BLaER1 treated with 17β-estradiol and CSF1 and Interleukin-3, amounts not matched to agents 10 nM and 100 nM (cell line): ENCODE results near the gene ZNF391.
"Not testable (repeated sequence)": the region's sequence is repeated elsewhere in the genome, so short reads cannot be mapped to it uniquely, and the experiment has no call there.

Experiments used
- H3K27ac ChIP-seq, 11 experiments: shearing (Covaris generic); formaldehyde crosslinking; 2 replicates each; pipeline ENCODE4 v1.8.1; 2022
- H3K27me3 ChIP-seq, 11 experiments: shearing (Covaris generic); formaldehyde crosslinking; 2 replicates each; pipeline ENCODE4 v1.8.1; 2022
- H3K36me3 ChIP-seq, 11 experiments: shearing (Covaris generic); formaldehyde crosslinking; 2 replicates each; pipeline ENCODE4 v1.8.1; 2022
- H3K4me1 ChIP-seq, 10 experiments: shearing (Covaris generic); formaldehyde crosslinking; 2 replicates each; pipeline ENCODE4 v1.8.1; 2022
- H3K4me2 ChIP-seq, 11 experiments: shearing (Covaris generic); formaldehyde crosslinking; 2 replicates each; pipeline ENCODE4 v1.8.1; 2022
- H3K4me3 ChIP-seq, 10 experiments: shearing (Covaris generic); formaldehyde crosslinking; 2 replicates each; pipeline ENCODE4 v1.8.1; 2022
- H3K9ac ChIP-seq, 11 experiments: shearing (Covaris generic); formaldehyde crosslinking; 2 replicates each; pipeline ENCODE4 v1.8.1; 2022
- H3K9me3 ChIP-seq, 11 experiments: shearing (Covaris generic); formaldehyde crosslinking; replicated peaks in 1 of 11; 2 replicates each; pipeline ENCODE4 v1.8.1; 2022
- H4K20me1 ChIP-seq, 11 experiments: shearing (Covaris generic); formaldehyde crosslinking; 2 replicates each; pipeline ENCODE4 v1.8.1; 2022
- Cebpa-rat ChIP-seq, 11 experiments: shearing (Covaris generic); IDR thresholded peaks; 2 replicates each; pipeline ENCODE4 v1.8.1; 2022

Gene ZNF391

GRCh38 chr6:27388293-27389197 is at the start of gene ZNF391:
Gene ZNF391, plus strand, starts transcription at chr6:27388759. Its CDS starts 11,612 bp downstream, at chr6:27400371.
- Histone ChIP-seq H3K9ac (peak within 1 kb of the TSS; percentile 73 to 83 (median 80)), H3K27ac (peak within 1 kb of the TSS; percentile 43 to 79 (median 75)), H3K36me3 (no peaks in the 10 kb centered on the region), H3K4me1 (peaks cover 0 to 5% (median 0%) of the 10 kb centered on the region in 10 experiments; a peak in 3 of 20 replicates), H4K20me1 (no peaks in the 10 kb centered on the region), H3K4me3 (peak within 1 kb of the TSS; percentile 59 to 75 (median 68)), H3K4me2 (peak within 1 kb of the TSS; percentile 60 to 75 (median 70)), H3K27me3 (no peaks in the 10 kb centered on the region), H3K9me3 (peaks cover 7 to 24% (median 17%) of the 10 kb centered on the region in 11 experiments)
- TF ChIP-seq Cebpa-rat (IDR thresholded peaks at IDR 0.05) = no peak

GRCh38 chr6:27352850-27353249 is 35.7 kb upstream of the ZNF391 start:
- H3K4me3 ChIP-seq = no peak overlapping the region
- H3K27ac ChIP-seq = no peak overlapping the region
- H3K9me3 ChIP-seq = peaks cover 30 to 52% (median 44%) of the 10 kb centered on the region in 11 experiments
- no peak overlapping the region for H3K9ac ChIP-seq
- H4K20me1 ChIP-seq = no peaks in the 10 kb centered on the region
- H3K36me3 ChIP-seq = no peaks in the 10 kb centered on the region
- no peak overlapping the region for H3K4me2 ChIP-seq
- no peaks in the 10 kb centered on the region for H3K4me1 ChIP-seq
- TF ChIP-seq Cebpa-rat (IDR thresholded peaks at IDR 0.05) = no peak
- no peaks in the 10 kb centered on the region for H3K27me3 ChIP-seq

- Histone ChIP-seq H3K9ac (no peak overlapping the region), H3K4me2 (no peak overlapping the region), H3K4me1 (no peaks in the 10 kb centered on the region), H3K9me3 (peaks cover 36 to 69% (median 49%) of the 10 kb centered on the region in 11 experiments), H3K27ac (no peak overlapping the region), H3K4me3 (no peak overlapping the region; a peak in 1 of 20 replicates), H3K27me3 (no peaks in the 10 kb centered on the region), H4K20me1 (no peaks in the 10 kb centered on the region), H3K36me3 (0 out of 22 replicates have a peak, but pooled peaks cover 0 to 3% (median 0%) of the 10 kb centered on the region in 11 experiments)
- TF ChIP-seq Cebpa-rat (IDR thresholded peaks at IDR 0.05) = no peak
Measured at GRCh38 chr6:27358786-27359185, 29.8 kb upstream of the ZNF391 start.

GRCh38 chr6:27359231-27359630 is 29.3 kb upstream of the ZNF391 start:
- no peaks in the 10 kb centered on the region for H4K20me1 ChIP-seq

GRCh38 chr6:27368202-27368601 is 20.4 kb upstream of the ZNF391 start:
- peaks cover 30 to 47% (median 39%) of the 10 kb centered on the region in 11 experiments for H3K9me3 ChIP-seq
- H3K36me3 ChIP-seq = no peaks in the 10 kb centered on the region; a peak in 3 of 22 replicates
- TF ChIP-seq Cebpa-rat (IDR thresholded peaks at IDR 0.05) = no peak
- H3K27me3 ChIP-seq = no peaks in the 10 kb centered on the region
- H3K9ac ChIP-seq = no peak overlapping the region
- no peak overlapping the region for H3K4me2 ChIP-seq
- H4K20me1 ChIP-seq = no peaks in the 10 kb centered on the region
- H3K4me1 ChIP-seq = no peaks in the 10 kb centered on the region
- no peak overlapping the region for H3K27ac ChIP-seq
- no peak overlapping the region for H3K4me3 ChIP-seq

More at GRCh38 chr6:27359231-27359630, 29.3 kb upstream of the ZNF391 start:
- H3K9me3 ChIP-seq = peaks cover 36 to 69% (median 48%) of the 10 kb centered on the region in 11 experiments
- no peak overlapping the region for H3K4me2 ChIP-seq
- H3K9ac ChIP-seq = no peak overlapping the region
- no peak for TF ChIP-seq Cebpa-rat (IDR thresholded peaks at IDR 0.05)
- no peaks in the 10 kb centered on the region for H3K4me1 ChIP-seq
- H3K27me3 ChIP-seq = no peaks in the 10 kb centered on the region
- no peak overlapping the region; a peak in 1 of 20 replicates for H3K4me3 ChIP-seq
- H3K36me3 ChIP-seq = 0 out of 22 replicates have a peak, but pooled peaks cover 0 to 3% (median 0%) of the 10 kb centered on the region in 11 experiments
- no peak overlapping the region for H3K27ac ChIP-seq

- peaks cover 47 to 59% (median 53%) of the 10 kb centered on the region in 11 experiments for H3K9me3 ChIP-seq
- no peak overlapping the region for H3K4me2 ChIP-seq
- no peak overlapping the region for H3K9ac ChIP-seq
- no peaks in the 10 kb centered on the region for H3K27me3 ChIP-seq
- TF ChIP-seq Cebpa-rat (IDR thresholded peaks at IDR 0.05) = no peak
- H3K27ac ChIP-seq = no peak overlapping the region
- H4K20me1 ChIP-seq = no peaks in the 10 kb centered on the region
- H3K4me1 ChIP-seq = no peaks in the 10 kb centered on the region
- no peaks in the 10 kb centered on the region; a peak in 3 of 22 replicates for H3K36me3 ChIP-seq
- no peak overlapping the region for H3K4me3 ChIP-seq
Measured at GRCh38 chr6:27370391-27370790, 18.2 kb upstream of the ZNF391 start.

GRCh38 chr6:27374824-27375612 is 13.5 kb upstream of the ZNF391 start:
- H3K9ac ChIP-seq = no peak overlapping the region

GRCh38 chr6:27375613-27376079 is 12.9 kb upstream of the ZNF391 start:
- Histone ChIP-seq H3K36me3 (no peaks in the 10 kb centered on the region), H3K27me3 (no peaks in the 10 kb centered on the region), H3K4me3 (no peak overlapping the region; a peak in 2 of 20 replicates), H3K4me1 (no peaks in the 10 kb centered on the region), H3K9me3 (peaks cover 32 to 48% (median 37%) of the 10 kb centered on the region in 11 experiments), H4K20me1 (no peaks in the 10 kb centered on the region), H3K9ac (no peak overlapping the region), H3K4me2 (peak overlapping the region in 3 of 11 experiments; percentile 18 to 36 (median 28); a peak in 4 of 22 replicates), H3K27ac (no peak overlapping the region)
- TF ChIP-seq Cebpa-rat (IDR thresholded peaks at IDR 0.05) = no peak

More at GRCh38 chr6:27374824-27375612, 13.5 kb upstream of the ZNF391 start:
- H3K27me3 ChIP-seq = no peaks in the 10 kb centered on the region
- peak overlapping the region in 2 of 11 experiments; percentile 18 to 28; a peak in 2 of 22 replicates for H3K4me2 ChIP-seq
- H3K36me3 ChIP-seq = no peaks in the 10 kb centered on the region
- TF ChIP-seq Cebpa-rat (IDR thresholded peaks at IDR 0.05) = no peak
- no peaks in the 10 kb centered on the region for H3K4me1 ChIP-seq
- H3K9me3 ChIP-seq = peaks cover 32 to 48% (median 38%) of the 10 kb centered on the region in 11 experiments
- no peak overlapping the region for H3K4me3 ChIP-seq
- H3K27ac ChIP-seq = no peak overlapping the region
- no peaks in the 10 kb centered on the region for H4K20me1 ChIP-seq

GRCh38 chr6:27378406-27378805 is 10.2 kb upstream of the ZNF391 start:
- peaks cover 53 to 69% (median 61%) of the 10 kb centered on the region in 11 experiments for H3K9me3 ChIP-seq
- H3K9ac ChIP-seq = not testable (repeated sequence)

GRCh38 chr6:27381001-27381400 is 7.6 kb upstream of the ZNF391 start:
- not testable (repeated sequence) for H3K27ac ChIP-seq, H3K27me3 ChIP-seq, H3K4me3 ChIP-seq, H3K36me3 ChIP-seq, H3K4me1 ChIP-seq, H3K9ac ChIP-seq, H3K4me2 ChIP-seq, H4K20me1 ChIP-seq
- H3K9me3 ChIP-seq = peaks cover 39 to 51% (median 44%) of the 10 kb centered on the region in 11 experiments

More at GRCh38 chr6:27378406-27378805, 10.2 kb upstream of the ZNF391 start:
- H3K4me1 ChIP-seq, H3K27ac ChIP-seq, H3K27me3 ChIP-seq, H3K36me3 ChIP-seq, H3K4me2 ChIP-seq, H4K20me1 ChIP-seq, H3K4me3 ChIP-seq: not testable (repeated sequence)
